Activated CD8-positive, alpha-beta T cell treated with anti-CD3 and anti-CD28 coated beads, Interleukin-2, amount 10 ng/mL, durations not matched to agents 7 days and 5 days (primary cell): ENCODE results near the gene ARID3A. TPM values are rescaled to one million over a fixed set of nuclear protein-coding genes. Genes with fewer than 3 reads are reported as not detected.

Experiments used
- ATAC-seq: fragments of 150-1000 bp; cut with Tn5 transposase; one replicate; pipeline ENCODE4 v1.10.0; 2021; ENCODE audit warnings: moderate library complexity
- CTCF ChIA-PET: fragments of 350-600 bp; sonication (Branson Sonifier 250); formaldehyde crosslinking; loops from one replicate; lab custom pipeline; 2021; ENCODE audit warnings: antibody characterized with exemption; lab: Charles Lee
- POLR2A ChIA-PET: fragments of 350-600 bp; sonication (Branson Sonifier 250); formaldehyde crosslinking; loops from one replicate; lab custom pipeline; 2021; ENCODE audit warnings: antibody characterized with exemption; lab: Charles Lee
- DNase-seq: peaks from one replicate; pipeline ENCODE4 v3.0.0-alpha.2; 2020
- H3K27ac Mint-ChIP-seq: one replicate; pipeline ENCODE4 v1.8.0; 2021; ENCODE audit warnings: mild to moderate bottlenecking, mixed read lengths
- H3K27me3 Mint-ChIP-seq: one replicate; pipeline ENCODE4 v1.8.0; 2021; ENCODE audit warnings: low read depth, mixed read lengths
- H3K36me3 Mint-ChIP-seq: one replicate; pipeline ENCODE4 v1.8.0; 2021; ENCODE audit warnings: low read depth, mixed read lengths
- H3K4me1 Mint-ChIP-seq: one replicate; pipeline ENCODE4 v1.8.0; 2021; ENCODE audit warnings: low read depth, mixed read lengths
- H3K4me3 Mint-ChIP-seq: one replicate; pipeline ENCODE4 v1.8.0; 2021; ENCODE audit warnings: mild to moderate bottlenecking, mixed read lengths
- H3K9me3 Mint-ChIP-seq: one replicate; pipeline ENCODE4 v1.8.0; 2022; ENCODE audit warnings: mixed read lengths; ENCODE audit not compliant: insufficient read depth
- total RNA-seq, 2 experiments: library from RNA; stranded (reverse); gene quantifications; one replicate each; pipeline ENCODE4 v1.2.3, GENCODE V29; 2021

The ARID3A gene
- total RNA-seq, 2 experiments from 2014 or later: 26.7 to 27.7 TPM

GRCh38 chr19:892894-893689, 32.7 kb upstream of the ARID3A start, which contains the start of the genes MED16 and RNU6-9:
Gene MED16 (minus strand): TSS chr19:893187. CDS start chr19:891131, 2,056 bp downstream.
Gene RNU6-9 (plus strand): TSS chr19:893484.
- Mint-ChIP-seq H3K27ac (peak within 1 kb of the TSS; percentile 99), H3K4me3 (peak within 1 kb of the TSS; percentile 86), H3K36me3 (peaks cover 26% of the 10 kb centered on the region), H3K27me3 (no peaks in the 10 kb centered on the region), H3K9me3 (no peaks in the 10 kb centered on the region), H3K4me1 (peaks cover 28% of the 10 kb centered on the region)
- ATAC-seq (peak; percentile 94), DNase-seq (peak; percentile 93)
- POLR2A ChIA-PET: interaction anchor here (0.7 to 2.3 kb wide), 10 partner anchors 9 to 128 kb away, joined by 3 to 36 read pairs (median 4); partner anchors contain the start of genes RNU6-2 and WDR18
- CTCF ChIA-PET: interaction anchor here (0.6 to 2.0 kb wide), 6 partner anchors 11 to 423 kb away, joined by 3 to 14 read pairs (median 4); partner anchors contain the start of gene WDR18

GRCh38 chr19:896434-896833, 29.4 kb upstream of the ARID3A start:
- ChIA-PET CTCF (interaction anchor here (1.9 kb wide), 1 partner anchor 11 kb away, joined by 4 read pairs; no protein-coding TSS in a partner anchor), POLR2A (interaction anchor here (1.2 kb wide), 1 partner anchor 12 kb away, joined by 3 read pairs; no protein-coding TSS in a partner anchor)
- Mint-ChIP-seq H3K27ac (no peak overlapping the region), H3K36me3 (peaks cover 26% of the 10 kb centered on the region), H3K4me1 (peaks cover 19% of the 10 kb centered on the region), H3K4me3 (no peak overlapping the region), H3K9me3 (no peaks in the 10 kb centered on the region), H3K27me3 (no peaks in the 10 kb centered on the region)
- DNase-seq (no peak), ATAC-seq (no peak)

- POLR2A ChIA-PET: interaction anchor here (1.2 kb wide), 1 partner anchor 12 kb away, joined by 3 read pairs; no protein-coding TSS in a partner anchor
- Mint-ChIP-seq H3K27ac (no peak overlapping the region), H3K27me3 (no peaks in the 10 kb centered on the region), H3K9me3 (no peaks in the 10 kb centered on the region), H3K36me3 (peaks cover 26% of the 10 kb centered on the region), H3K4me1 (peaks cover 19% of the 10 kb centered on the region), H3K4me3 (no peak overlapping the region)
- no peak for DNase-seq
- ATAC-seq: no peak
- CTCF ChIA-PET: interaction anchor here (1.9 kb wide), 1 partner anchor 11 kb away, joined by 4 read pairs; no protein-coding TSS in a partner anchor
Measured at GRCh38 chr19:896999-897398, 28.8 kb upstream of the ARID3A start.

GRCh38 chr19:897442-898039, 28.3 kb upstream of the ARID3A start:
- no peak for ATAC-seq
- H3K27me3 Mint-ChIP-seq: no peaks in the 10 kb centered on the region
- peaks cover 19% of the 10 kb centered on the region for H3K4me1 Mint-ChIP-seq
- no peak overlapping the region for H3K4me3 Mint-ChIP-seq
- no peaks in the 10 kb centered on the region for H3K9me3 Mint-ChIP-seq
- DNase-seq: no peak
- no peak overlapping the region for H3K27ac Mint-ChIP-seq
- ChIA-PET POLR2A (interaction anchor here (1.2 kb wide), 1 partner anchor 11 kb away, joined by 3 read pairs; no protein-coding TSS in a partner anchor), CTCF (interaction anchor here (1.9 kb wide), 1 partner anchor 10 kb away, joined by 4 read pairs; no protein-coding TSS in a partner anchor)
- H3K36me3 Mint-ChIP-seq: peaks cover 28% of the 10 kb centered on the region

DNA sequence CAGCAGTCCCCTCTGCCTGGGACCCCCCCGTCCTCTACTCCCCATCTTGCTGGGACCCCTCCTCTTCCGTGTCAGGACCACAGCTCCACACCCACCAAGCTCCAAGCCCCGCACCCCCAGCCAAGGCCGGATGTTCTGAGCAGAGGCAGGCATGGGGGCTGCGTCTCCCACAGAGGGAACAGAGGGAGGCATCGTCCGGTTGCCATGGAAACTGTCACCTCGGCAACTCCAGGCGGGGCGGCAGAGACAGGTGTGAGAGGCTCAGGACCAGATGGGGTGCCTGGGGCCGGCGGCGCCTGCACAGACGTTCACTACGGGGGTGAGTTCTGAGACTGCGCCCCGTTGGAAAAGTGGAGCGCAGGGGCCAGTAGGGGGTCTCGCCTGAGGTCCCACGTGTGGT, 27.2 kb upstream of the ARID3A start:
- DNase-seq (peak; percentile 56), ATAC-seq (peak; percentile 27)
- Mint-ChIP-seq H3K4me1 (peaks cover 12% of the 10 kb centered on the region), H3K4me3 (no peak overlapping the region), H3K27ac (peak overlapping the region; percentile 49), H3K27me3 (no peaks in the 10 kb centered on the region), H3K9me3 (no peaks in the 10 kb centered on the region), H3K36me3 (peaks cover 24% of the 10 kb centered on the region)
- CTCF ChIA-PET: no interaction called here
- POLR2A ChIA-PET: no interaction called here

DNA sequence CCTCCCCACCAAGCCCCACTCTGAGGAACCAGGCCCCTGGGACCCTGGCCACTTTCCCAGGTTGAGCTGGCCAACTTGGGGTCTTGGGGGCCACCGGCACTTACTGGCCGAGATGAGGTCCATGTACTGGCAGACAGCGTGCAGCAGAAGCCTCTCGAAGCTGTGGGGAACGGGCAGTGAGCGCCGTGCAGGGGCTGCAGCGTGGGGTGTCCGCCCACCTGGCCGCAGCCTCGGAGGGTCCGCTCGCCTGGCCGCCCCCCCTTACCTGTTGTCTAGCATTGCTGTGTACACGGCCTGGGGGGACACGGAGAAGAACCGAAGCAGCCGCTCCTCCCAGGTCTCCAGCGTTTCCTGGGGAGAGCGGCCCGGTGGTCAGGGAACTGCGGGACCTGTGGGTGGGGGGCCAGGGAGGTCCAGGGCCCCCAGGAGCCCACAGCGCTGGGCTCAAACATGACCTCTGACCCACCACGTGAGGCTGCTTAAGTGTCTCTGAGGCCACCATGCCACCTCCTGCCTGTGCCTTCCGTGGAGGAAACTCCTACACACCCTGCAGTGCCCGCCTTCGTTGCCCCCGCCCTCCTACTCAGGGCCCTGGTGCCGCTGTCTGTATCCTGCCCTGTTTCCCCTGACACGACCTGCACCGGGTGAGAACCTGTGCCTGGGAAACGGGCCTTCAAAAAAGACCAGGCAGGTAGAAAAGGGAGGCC, 26.3 kb upstream of the ARID3A start:
- Mint-ChIP-seq H3K27ac (no peak overlapping the region), H3K9me3 (no peaks in the 10 kb centered on the region), H3K4me1 (peaks cover 11% of the 10 kb centered on the region), H3K4me3 (no peak overlapping the region), H3K27me3 (no peaks in the 10 kb centered on the region), H3K36me3 (peaks cover 28% of the 10 kb centered on the region)
- CTCF ChIA-PET: no interaction called here
- POLR2A ChIA-PET: no interaction called here
- ATAC-seq (no peak), DNase-seq (no peak)

GRCh38 chr19:900043-900301, 25.9 kb upstream of the ARID3A start:
- H3K9me3 Mint-ChIP-seq: no peaks in the 10 kb centered on the region
- peaks cover 28% of the 10 kb centered on the region for H3K36me3 Mint-ChIP-seq
- CTCF ChIA-PET: no interaction called here
- no peak overlapping the region for H3K4me3 Mint-ChIP-seq
- no peak overlapping the region for H3K27ac Mint-ChIP-seq
- POLR2A ChIA-PET: no interaction called here
- no peaks in the 10 kb centered on the region for H3K27me3 Mint-ChIP-seq
- H3K4me1 Mint-ChIP-seq: peaks cover 14% of the 10 kb centered on the region
- DNase-seq: no peak
- no peak for ATAC-seq

DNA sequence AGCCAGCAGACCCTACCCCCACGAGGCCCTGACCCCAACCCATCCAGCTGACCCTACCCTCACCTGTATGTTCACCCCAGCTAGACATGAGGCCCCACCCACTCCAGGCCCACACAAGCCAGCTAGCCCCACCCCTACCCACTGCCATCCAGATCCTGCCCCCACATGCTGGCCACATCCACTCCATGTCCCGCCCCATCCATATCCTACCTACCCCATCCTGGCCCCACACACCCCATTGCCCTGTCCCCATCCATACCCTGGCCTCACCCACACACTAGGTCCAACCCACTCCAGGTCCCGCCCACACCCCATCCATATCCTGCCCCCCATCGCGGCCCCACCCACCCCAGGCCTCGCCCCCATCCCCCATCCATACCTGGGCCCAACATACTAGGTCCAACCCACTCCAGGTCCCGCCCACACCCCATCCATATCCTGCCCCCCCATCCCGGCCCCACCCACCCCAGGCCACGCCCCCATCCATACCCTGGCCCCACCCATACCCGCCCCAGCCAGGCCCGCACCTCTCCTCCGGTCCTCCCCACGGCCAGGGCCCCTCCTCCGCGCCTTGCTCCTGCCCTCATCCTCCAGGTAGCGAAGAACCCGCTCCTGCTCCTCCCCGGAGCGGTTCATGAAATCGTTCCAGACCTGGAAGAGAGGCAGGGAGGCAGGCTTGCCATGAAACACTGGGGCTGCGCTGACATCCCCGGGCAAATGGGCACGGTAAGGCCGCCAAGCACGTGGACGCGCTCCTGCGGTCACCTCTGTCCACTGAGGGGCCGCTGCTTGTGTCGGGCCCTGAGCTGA, 25.3 kb upstream of the ARID3A start:
- H3K9me3 Mint-ChIP-seq: no peaks in the 10 kb centered on the region
- POLR2A ChIA-PET: no interaction called here
- no peak overlapping the region for H3K4me3 Mint-ChIP-seq
- CTCF ChIA-PET: no interaction called here
- DNase-seq: peak; percentile 51
- H3K36me3 Mint-ChIP-seq: peaks cover 28% of the 10 kb centered on the region
- H3K27ac Mint-ChIP-seq: peak overlapping the region; percentile 60
- H3K4me1 Mint-ChIP-seq: peaks cover 17% of the 10 kb centered on the region
- ATAC-seq: peak; percentile 68
- no peaks in the 10 kb centered on the region for H3K27me3 Mint-ChIP-seq

DNA sequence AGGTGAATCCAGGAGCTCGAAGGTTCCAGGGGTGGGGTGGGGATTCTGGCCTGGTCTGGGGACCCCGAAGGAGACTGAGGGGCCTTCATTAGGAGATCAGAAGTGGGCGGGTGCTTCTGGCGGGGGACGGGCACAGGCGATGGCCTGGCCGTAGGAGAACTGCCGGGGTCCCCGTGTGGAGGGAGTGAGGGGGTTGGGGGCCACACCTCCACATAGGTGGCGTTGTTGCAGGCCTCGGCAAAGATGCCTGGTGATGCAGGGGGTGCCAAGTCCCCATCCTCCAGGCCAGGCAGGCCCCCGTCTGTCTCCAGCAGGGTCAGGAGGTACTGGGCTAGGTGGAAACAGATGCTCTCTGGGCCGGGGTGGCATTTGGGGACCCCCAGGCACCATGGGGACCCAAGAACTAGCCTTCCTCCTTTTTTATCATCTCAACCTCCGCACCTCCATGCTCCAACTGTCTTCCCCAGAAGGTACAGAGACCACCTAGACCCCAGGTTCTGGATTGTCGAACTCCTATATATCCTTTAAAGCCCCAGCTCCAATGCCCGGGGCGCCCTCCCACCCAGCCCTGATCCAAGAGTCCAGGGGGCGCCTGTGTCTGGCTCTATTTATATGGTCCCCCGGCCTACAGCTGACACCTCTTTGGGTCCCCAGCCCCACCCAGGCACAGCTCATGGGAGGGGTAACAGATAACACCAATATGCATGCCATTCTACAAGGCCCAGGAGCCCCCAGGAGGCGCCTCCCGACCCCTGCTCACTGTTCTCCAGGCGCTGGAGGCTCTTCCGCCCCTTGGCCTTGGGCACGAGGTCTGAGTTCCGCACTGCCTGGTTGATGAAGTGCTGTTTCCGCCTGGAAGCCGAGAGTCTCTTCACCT, 24.4 kb upstream of the ARID3A start:
- Mint-ChIP-seq H3K27ac (no peak overlapping the region), H3K4me1 (peaks cover 21% of the 10 kb centered on the region), H3K36me3 (peaks cover 27% of the 10 kb centered on the region), H3K4me3 (no peak overlapping the region), H3K9me3 (no peaks in the 10 kb centered on the region), H3K27me3 (no peaks in the 10 kb centered on the region)
- POLR2A ChIA-PET: interaction anchor here (2.3 kb wide), 1 partner anchor 8 kb away, joined by 7 read pairs; the partner anchor contains the start of genes MED16 and RNU6-9
- DNase-seq: no peak
- no peak for ATAC-seq
- CTCF ChIA-PET: interaction anchor here (0.9 kb wide), 1 partner anchor 38 kb away, joined by 3 read pairs; no protein-coding TSS in a partner anchor

DNA sequence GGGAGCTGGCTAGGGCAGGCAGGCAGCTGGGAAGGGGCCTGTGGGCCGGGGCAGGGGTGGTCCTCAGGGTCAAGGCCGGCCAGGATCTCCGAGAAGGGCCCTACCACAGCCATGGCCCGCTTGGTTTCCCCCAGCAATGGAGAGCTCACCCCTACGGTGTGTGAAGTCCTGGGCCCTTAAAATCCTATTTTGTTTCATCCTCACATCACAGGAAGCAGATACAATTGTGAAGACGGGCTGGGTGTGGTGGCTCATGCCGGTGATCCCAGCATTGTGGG, 23.8 kb upstream of the ARID3A start:
- DNase-seq (no peak), ATAC-seq (no peak)
- Mint-ChIP-seq H3K27me3 (no peaks in the 10 kb centered on the region), H3K4me3 (no peak overlapping the region), H3K36me3 (peaks cover 24% of the 10 kb centered on the region), H3K4me1 (peaks cover 26% of the 10 kb centered on the region), H3K9me3 (no peaks in the 10 kb centered on the region), H3K27ac (no peak overlapping the region)
- POLR2A ChIA-PET: interaction anchor here (2.3 kb wide), 1 partner anchor 9 kb away, joined by 7 read pairs; the partner anchor contains the start of genes MED16 and RNU6-9
- CTCF ChIA-PET: interaction anchor here (0.9 kb wide), 1 partner anchor 38 kb away, joined by 3 read pairs; no protein-coding TSS in a partner anchor
